NCI-H2196 (cell line): ENCODE measurements around the gene OTOP2.
A peak's percentile ranks its signal among the peaks of the same experiment; 100 is the strongest.

ENCODE experiments used
- DNase-seq: peaks from one replicate; lab custom pipeline; 2025; ENCODE audit not compliant: unreplicated experiment; lab: John Stamatoyannopoulos, UW

Gene OTOP2, protein sequence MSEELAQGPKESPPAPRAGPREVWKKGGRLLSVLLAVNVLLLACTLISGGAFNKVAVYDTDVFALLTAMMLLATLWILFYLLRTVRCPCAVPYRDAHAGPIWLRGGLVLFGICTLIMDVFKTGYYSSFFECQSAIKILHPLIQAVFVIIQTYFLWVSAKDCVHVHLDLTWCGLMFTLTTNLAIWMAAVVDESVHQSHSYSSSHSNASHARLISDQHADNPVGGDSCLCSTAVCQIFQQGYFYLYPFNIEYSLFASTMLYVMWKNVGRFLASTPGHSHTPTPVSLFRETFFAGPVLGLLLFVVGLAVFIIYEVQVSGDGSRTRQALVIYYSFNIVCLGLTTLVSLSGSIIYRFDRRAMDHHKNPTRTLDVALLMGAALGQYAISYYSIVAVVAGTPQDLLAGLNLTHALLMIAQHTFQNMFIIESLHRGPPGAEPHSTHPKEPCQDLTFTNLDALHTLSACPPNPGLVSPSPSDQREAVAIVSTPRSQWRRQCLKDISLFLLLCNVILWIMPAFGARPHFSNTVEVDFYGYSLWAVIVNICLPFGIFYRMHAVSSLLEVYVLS

DNA sequence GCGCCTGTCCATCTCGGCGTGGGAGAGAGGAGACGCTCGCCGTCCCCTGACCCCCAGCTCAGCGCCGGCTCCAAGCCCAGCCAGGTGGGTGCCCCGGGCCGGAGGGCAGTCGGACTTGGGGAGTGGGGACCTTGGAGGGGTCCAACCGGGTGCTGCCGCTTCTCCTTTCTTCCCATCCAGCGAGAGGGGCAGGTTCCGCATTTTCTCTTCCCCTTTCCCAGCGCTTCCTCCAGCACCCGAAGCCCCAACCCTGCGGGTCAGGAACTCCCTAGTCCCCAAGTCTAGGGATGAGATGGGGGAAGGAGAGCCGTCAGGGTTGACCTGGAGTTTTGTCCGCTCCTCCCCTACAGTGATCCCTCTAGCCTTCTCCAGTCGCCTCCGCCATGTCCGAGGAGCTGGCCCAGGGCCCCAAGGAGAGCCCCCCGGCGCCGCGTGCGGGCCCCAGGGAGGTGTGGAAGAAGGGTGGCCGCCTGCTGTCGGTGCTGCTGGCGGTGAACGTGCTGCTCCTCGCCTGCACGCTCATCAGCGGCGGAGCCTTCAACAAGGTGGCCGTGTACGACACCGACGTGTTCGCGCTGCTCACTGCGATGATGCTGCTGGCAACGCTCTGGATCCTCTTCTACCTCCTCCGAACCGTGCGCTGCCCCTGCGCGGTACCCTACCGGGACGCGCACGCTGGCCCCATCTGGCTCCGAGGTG is at the start of gene OTOP2:
TSS of gene OTOP2 (plus strand) at position 24 of the 699 bp plus-strand sequence. CDS start at position 384, 360 bp downstream.
- no peak for DNase-seq

DNA sequence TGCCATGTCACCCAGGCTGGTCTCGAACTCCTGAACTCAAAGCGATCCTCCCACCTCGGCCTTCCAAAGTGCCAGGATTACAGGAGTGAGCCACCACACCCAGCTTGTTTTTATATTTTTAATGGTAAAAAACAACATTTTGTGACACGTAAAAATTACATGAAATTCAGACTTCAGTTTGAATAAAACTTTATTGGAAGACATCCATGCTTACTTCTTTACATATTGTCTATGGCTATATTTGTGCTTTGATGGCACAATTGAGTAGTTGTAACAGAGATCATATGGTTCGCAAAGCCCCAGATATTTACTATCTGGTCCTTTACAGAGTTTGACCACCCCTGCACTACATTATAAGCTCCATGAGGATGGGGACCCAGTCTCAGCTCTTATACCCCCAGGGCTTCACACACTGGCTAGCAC is 49.4 kb upstream of the OTOP2 start:
- DNase-seq, result no peak

DNA sequence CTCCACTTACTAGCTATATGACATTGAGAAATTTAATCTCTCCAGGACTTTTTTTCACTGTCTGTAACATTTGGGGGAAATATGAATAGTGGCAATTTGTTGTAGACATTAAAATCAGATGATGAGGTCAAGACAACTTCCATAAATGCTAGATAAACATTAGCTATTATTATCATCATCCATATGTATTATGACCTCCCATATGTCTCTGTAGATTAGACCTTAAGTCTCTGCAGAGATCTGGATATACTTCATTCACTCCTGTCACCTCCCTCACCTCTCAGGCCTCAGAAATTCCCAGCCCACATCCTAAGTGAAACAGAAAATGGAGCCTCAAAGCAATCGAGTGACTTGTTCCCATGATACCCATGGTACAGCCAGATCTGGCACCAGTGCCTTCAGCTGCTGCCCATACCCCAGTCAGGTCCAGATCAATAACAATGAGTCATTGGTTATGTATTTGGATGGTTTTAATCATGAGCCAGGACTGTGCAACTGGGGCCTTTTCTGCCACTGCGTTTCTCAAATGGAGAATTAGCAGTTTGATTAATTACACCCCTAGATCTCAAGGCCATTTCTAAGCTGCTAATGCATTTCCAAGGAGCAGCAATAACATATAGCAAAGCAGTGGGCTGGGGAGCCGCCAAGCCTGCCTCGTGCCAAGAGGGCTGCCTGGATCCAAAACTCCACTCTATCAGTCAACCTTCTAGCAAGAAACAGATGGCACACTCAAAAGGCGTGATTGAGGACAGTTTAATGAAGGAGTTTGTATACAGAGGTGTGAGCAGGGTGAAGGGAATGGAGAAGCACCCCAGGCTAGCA is 48.7 kb upstream of the OTOP2 start:
- DNase-seq, result no peak

DNA sequence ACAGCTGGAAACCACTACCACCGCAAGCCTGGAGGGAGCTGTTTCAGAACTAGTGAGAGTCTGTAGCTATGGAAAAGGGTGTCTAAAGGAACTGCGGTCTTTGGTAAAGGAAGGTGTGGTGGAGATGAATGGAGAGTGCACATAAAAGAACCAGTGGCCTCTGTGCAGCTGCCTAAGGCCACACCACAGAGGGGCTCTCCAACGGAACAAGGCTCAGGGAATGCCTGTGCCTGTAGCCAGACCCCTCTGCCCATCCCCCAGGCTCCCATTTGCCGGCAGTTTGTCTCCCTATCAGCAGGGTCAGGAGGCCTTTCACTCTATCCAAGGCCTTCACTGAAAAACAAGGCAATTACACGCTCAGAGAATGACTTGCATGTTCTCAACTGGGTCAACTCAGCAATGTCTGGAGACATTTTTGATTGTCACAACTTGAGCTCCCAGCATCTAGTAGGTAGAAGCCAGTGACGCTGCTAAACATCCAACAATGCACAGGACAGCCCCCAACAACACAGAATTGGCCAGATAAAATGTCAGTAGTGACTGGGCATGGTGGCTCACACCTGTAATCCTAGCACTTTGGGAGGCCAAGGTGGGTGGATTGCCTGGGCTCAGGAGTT is 48.0 kb upstream of the OTOP2 start:
- no peak for DNase-seq

DNA sequence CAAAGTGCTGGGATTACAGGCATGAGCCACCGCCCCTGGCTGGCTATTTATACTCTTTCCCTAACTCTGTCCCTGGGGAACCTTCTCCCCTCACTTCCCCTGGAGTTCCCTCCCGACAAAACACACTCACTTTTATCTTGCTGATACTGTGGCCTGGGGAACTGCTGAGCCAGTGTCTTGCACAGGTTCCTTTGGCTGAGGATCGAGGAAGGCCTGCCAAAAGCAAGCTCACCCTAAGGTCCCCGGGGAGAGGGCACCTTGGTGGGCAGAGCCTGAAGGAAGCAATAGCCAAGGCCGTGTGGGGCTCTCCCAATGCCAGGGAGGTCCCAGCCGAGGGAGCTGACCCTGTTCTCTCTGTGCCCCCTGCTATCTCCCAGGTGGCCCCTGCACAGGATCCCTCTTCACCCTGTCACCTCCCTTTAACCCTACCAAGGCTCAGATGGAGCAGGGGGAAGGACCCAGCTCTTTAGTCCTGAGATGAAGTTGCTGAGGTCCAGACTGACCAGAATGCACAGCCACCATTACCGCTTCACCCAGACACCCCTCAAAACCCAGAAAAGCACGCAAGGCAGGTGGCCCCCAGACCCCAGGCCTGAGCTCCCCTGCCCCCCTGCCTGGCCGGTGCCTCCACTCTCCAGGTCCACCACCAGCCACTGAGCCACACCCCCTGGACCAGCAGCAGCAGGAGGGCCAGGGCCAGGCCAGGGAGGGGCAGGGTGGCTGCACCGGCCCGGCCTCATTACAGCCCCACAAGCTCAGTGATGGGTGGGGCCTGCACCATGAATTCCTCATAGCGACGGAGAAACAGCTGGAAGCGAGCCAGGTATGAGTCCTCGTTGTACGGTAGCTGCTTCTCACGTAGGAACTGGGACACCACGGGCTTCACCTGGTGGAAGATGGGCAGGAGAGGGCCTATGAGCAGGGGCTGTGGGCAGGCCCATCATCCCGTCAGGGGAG is 46.2 kb upstream of the OTOP2 start:
- DNase-seq, result no peak

DNA sequence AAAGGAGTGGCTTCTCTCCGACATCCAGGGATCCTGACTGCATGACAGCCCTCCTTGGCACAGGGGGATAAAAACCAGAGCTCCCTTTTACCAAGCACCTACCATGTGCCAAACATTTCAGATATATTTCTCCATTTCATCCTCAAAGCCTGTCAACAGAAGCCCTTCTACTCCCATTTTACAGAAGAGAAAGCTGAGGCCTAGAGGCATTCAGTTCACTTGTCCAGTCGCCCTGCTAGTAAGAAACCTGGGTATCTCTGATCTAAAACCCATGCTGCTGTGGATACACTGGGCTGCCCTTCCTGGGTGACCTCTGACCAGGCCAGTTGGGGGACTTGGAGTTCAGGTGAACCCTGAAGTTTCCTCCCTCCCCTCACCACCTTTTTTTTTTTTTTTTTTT is 45.4 kb upstream of the OTOP2 start:
- DNase-seq, result no peak

DNA sequence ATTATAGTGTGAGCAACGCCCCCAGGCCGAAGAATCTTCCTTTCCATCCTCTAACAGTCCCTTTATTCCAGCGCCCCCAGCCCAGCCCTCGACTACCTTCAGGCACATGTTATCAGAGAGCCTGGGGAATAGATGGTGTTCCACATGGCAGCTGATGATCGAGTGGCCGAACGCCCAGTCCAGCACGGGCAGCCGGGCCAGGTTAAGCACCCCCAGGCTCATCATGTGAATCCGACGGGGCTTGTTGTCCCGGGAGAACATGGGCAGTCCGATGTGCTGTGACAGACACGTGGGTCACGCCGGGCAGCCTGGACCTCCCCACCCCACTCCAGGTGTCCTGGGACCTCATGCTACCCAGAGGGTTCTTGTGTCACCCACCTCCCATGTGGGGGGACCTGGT is 44.8 kb upstream of the OTOP2 start:
- DNase-seq, result no peak

DNA sequence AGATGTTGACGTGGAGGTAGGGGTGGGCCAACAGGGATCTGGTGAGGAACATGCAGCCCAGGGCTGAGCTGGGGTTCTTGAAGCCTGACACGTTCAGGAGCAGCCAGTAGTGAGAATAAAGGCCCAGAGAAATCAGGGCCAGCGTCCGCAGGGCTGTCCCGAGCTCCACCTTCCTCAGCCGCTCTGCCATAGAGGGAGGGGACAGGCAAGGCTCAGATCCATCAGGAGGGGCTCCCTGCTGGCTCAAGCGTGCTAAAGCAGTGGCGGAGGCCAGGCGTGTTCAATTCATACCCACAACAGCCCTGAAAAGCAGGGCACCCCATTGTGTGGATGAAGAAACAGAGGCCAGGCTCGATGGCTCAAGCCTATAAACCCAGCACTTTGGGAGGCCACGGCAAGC is 43.0 kb upstream of the OTOP2 start:
- DNase-seq, result no peak

DNA sequence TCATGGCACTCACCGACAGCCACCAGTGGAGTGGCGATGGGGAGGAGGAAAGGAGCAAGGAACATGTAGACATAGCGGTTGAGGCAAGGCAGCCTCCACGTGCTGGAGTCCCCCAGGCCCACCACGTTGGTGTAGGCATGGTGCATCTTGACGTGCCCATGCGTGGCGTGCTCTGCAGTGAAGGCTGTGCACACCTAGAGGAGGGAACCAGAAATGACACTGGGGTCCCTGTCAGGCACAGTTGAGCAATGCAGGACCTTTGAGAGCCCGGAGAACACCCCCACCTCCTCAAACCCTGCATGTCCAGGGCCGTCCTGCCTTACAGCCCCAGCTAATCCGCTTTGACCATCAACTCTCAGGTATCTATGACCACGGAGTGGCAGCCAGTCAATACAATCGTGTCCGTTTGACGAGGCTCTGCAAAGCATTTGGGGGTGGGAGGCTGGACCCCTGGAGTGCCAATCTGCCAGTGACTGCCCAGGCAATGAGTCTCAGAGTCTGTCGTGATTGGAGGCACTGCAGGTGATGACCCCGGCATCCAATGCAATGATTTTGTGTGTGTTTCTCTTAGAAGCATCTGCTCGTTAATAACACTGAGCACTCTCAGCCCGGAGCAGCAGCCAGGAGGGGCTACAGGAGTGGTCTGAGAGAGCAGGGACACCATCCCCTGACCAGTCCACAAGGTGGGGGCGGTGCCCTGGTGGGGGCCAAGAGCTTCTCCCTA is 41.4 kb upstream of the OTOP2 start:
- DNase-seq, result no peak

DNA sequence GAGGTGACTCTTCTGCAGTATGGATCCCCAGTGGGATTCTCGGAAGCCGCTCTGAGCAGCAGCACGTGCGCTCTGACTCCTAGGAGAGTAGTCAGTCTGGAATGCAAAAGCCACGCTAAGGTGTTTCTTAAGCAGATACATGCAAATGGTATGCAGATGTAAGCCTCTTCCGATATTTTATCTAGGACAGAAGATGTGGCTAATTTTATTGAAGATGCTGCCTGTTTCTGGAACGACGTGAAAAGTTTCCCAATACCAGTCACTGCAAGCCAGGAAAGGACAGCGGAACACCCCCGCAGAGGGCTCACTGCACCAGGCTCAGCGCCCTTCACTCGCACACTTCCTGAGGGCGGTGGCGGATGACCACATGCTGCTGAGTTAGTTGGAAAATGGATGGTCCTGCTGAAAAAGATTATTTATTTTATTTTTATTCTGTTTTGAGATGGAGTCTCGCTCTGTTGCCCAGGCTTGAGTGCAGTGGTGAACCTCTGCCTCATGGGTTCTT is 40.8 kb upstream of the OTOP2 start:
- DNase-seq, result no peak

DNA sequence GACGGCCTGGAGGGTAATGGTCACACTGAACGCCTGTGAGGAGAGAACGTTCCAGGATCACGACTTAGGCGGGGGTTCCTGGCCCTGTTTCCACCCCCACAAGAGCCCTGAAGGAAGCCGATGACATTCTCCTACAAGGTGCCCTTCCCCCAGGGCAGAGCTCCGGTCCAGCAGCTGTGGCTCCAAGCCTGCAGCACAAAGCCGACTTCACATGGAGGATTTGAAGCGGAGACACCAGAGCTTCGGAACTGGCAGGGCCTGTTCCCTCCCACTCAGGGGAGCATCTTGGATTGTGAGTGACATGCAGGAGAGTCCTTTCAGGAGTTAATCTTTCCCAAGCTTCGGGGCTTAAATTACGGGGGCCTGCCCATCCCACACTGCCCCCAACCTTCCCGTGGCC is 35.6 kb upstream of the OTOP2 start:
- DNase-seq, result no peak

DNA sequence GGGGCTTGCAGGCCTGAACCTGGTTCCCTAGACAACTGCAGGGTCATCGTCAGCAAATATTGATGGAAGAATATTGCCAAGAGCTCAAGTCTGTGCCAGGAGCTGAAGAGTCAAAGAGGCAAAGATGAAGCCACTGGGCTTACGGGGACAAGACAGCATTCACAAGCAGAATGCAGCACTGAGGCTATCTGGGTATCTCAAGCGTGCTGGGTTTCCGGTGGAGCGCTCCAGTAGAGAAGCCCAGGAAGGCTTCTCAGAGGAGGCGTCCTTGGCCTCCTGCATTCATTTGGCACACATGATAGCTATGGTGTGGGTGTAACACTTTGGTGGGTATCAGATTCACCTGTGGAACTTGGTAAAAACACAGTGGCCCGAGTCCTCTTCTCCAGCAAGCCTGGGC is 33.5 kb upstream of the OTOP2 start:
- no peak for DNase-seq

DNA sequence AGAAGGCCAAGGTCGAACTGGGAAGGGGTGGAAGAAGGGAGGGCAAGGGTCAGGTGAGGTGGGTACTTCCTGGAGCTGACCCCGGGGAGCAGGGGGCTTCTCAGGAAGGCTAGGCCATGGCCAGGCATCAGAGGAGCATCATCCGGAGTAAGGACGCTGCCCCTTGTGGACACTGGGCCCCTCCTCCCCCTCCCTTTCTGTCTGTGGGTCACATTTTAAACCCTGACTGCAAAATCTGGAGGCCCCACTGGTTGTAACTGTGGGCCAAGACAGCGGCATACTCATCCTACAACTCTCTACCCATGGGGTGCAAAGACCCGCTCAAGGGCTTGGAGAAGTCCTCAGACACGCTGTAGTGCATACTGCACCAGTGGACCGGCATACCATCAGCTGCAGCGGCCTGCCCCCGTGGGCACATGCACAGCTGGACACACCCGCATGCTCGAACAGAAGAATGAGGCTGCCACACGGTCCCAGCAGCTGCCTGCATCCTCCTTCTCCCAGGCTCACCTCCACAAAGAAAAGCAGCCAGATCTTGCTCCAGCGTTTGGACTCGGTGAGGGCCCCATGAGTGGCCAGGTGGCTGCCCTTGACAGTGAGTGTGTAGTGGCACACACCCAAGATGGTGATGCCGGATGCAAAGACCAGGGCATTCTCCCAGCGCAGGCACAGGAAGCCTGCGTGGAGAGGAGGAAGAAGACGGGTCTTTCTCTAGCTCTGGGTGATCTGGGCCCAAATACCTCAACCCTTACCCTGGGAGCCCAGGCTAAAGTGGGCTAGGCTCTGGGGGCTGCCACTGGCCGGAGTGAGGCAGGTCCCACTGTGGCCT is 31.8 kb upstream of the OTOP2 start:
- DNase-seq, result peak; percentile 57

DNA sequence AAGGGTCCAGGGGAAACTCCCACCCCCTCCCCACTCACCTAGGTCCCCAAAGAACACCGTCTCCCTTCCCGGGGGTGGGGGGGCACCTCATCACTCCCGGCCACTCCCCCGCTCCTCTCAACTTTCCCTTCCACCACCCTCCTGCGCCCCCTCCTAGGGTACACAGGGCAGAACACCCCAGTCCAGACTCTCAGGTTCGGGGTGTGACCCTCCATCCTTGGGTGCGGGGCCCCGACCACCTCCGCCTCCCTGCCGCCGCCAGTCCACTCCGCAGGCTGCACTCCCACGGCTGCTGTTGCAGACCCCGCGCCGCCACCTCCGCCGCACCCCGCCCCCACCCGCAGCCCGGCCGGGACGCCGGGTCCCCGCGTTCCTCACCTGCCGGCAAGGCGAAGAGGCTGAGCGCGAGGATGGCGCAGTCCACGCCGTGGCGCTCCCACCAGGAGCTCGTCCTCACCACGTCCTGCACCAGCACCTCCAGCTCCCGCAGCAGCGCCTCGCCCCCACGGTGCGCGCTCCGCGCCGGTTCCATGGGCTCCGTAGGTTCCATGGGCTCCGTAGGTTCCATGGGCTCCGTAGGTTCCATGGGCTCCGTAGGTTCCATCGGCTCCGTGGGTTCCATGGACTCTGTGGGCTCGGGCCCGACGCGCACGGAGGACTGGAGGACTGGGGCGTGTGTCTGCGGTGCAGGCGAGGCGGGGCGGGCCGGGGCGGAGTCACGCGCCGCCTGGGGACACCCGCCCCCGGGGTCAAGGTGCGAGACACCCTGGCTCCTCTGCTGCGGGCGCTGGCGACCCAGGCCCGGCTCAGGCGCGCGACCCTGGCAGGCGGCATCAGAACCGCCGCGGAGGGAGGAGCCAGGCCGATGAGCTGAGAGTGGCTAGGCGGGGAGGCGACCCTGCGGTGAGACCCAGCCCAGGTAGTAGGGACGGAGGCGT is 30.8 kb upstream of the OTOP2 start, which contains the start of gene FADS6:
TSS of gene FADS6 (minus strand) at position 660 of the 938 bp plus-strand sequence. CDS start at position 622, 38 bp downstream.
- DNase-seq, result no peak

DNA sequence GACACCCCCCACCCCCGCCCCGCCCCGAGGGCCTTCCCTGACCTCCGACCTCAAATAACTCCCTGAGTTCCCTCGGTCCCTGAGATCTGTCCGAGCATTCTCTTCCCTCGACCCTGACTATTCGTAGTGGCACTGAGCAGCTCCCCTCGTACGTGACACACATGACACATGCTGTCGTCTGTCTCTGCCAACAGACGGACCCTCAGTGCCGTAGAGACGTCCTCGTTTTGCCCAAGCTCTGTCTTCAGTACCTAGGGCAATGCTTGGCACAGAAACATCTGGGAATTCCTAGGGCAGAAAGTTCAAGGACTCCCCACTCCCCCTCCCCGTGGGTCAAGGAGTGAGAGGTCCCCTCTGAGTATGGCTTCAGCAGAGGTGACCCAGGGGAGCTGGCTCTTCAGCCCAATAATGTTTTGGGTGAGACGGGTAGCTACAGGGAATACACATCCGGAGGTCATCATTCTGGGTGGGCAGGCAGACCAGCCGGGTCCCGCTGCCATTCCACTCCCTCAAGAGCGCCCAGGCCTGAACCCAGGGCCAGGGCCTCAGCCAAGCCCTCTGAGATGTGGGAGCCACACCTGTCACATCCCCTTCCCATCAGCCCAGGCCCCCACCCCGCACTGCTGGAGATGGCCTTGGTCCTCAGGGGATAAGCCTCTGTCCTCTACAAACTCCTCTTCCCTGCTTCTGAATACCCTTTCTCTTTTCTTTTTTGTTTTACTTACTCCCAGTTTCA is 30.0 kb upstream of the OTOP2 start:
- DNase-seq, result no peak

DNA sequence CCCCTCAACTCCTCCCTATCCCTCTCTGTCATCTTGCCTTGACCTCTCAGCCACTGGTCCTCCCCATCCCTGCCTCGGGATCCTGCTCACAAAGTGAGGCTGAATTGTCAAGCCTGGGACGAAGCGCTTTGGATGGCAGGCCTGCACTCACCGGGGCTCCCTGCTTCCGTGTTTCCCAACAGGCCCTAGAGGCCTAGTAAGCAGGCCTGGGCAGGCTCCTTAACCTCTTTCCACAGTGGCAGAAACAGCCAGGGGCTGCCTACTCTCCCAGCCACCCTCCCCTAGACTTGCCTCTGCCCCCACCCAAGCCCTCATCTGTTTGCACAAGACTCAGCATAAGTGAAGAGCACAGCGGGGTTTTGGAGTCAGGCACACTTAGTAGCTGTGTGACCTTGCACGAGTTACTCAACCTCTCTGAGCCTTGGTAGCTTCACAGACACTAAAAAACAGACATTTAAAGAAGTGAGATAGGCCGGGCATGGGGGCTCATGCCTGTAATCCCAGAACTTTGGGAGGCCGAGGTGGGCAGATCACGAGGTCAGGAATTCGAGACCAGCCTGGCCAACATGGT is 25.6 kb upstream of the OTOP2 start:
- DNase-seq, result no peak
